Measurements from ENCODE around the gene NTNG1.

Gene NTNG1

GRCh38 chr1:107326824-107327445 is 186.1 kb downstream of the NTNG1 start:
- no peak for DNase-seq (ENCODE audit: low read depth in 2 of 3, low spot score in 1 of 3)

- DNase-seq (ENCODE audit: low read depth in 2 of 3, low spot score in 1 of 3), result no peak
Observed at GRCh38 chr1:107327446-107327845, 186.6 kb downstream of the NTNG1 start.

GRCh38 chr1:107328087-107328486 is 187.2 kb downstream of the NTNG1 start:
- no peak for DNase-seq (ENCODE audit: low read depth in 2 of 3, low spot score in 1 of 3)

- no peak for DNase-seq (ENCODE audit: low read depth in 2 of 3, low spot score in 1 of 3)
Observed at GRCh38 chr1:107339775-107340174, 198.9 kb downstream of the NTNG1 start.

- no peak for DNase-seq (ENCODE audit: low read depth in 2 of 3, low spot score in 1 of 3)
Observed at GRCh38 chr1:107342316-107342715, 201.5 kb downstream of the NTNG1 start.

- no peak for DNase-seq (ENCODE audit: low read depth in 2 of 3, low spot score in 1 of 3)
Observed at GRCh38 chr1:107342768-107343167, 201.9 kb downstream of the NTNG1 start.

- DNase-seq (ENCODE audit: low read depth in 2 of 3, low spot score in 1 of 3), result no peak
Observed at GRCh38 chr1:107343601-107344000, 202.8 kb downstream of the NTNG1 start.

GRCh38 chr1:107344268-107344760 is 203.5 kb downstream of the NTNG1 start:
- no peak for DNase-seq (ENCODE audit: low read depth in 2 of 3, low spot score in 1 of 3)

- no peak for DNase-seq (ENCODE audit: low read depth in 2 of 3, low spot score in 1 of 3)
Observed at GRCh38 chr1:107344836-107345235, 204.0 kb downstream of the NTNG1 start.

GRCh38 chr1:107352850-107353249 is 212.0 kb downstream of the NTNG1 start:
- DNase-seq (ENCODE audit: low read depth in 2 of 3, low spot score in 1 of 3), result no peak

- no peak for DNase-seq (ENCODE audit: low read depth in 2 of 3, low spot score in 1 of 3)
Observed at GRCh38 chr1:107357376-107357775, 216.5 kb downstream of the NTNG1 start.

- DNase-seq (ENCODE audit: low read depth in 2 of 3, low spot score in 1 of 3), result no peak
Observed at GRCh38 chr1:107358619-107359327, 217.9 kb downstream of the NTNG1 start.

GRCh38 chr1:107359472-107360241 is 218.8 kb downstream of the NTNG1 start:
- no peak for DNase-seq (ENCODE audit: low read depth in 2 of 3, low spot score in 1 of 3)

GRCh38 chr1:107362468-107363140 is 221.8 kb downstream of the NTNG1 start:
- no peak for DNase-seq (ENCODE audit: low read depth in 2 of 3, low spot score in 1 of 3)

- no peak for DNase-seq (ENCODE audit: low read depth in 2 of 3, low spot score in 1 of 3)
Observed at GRCh38 chr1:107363154-107363553, 222.3 kb downstream of the NTNG1 start.

- DNase-seq (ENCODE audit: low read depth in 2 of 3, low spot score in 1 of 3), result no peak
Observed at GRCh38 chr1:107365527-107366240, 224.8 kb downstream of the NTNG1 start.

GRCh38 chr1:107378426-107378825 is 237.6 kb downstream of the NTNG1 start:
- no peak for DNase-seq (ENCODE audit: low read depth in 2 of 3, low spot score in 1 of 3)

GRCh38 chr1:107378866-107379265 is 238.0 kb downstream of the NTNG1 start:
- DNase-seq (ENCODE audit: low read depth in 2 of 3, low spot score in 1 of 3), result no peak

GRCh38 chr1:107379826-107380225 is 239.0 kb downstream of the NTNG1 start:
- DNase-seq (ENCODE audit: low read depth in 2 of 3, low spot score in 1 of 3), result no peak

Measured in stimulated activated CD4-positive, alpha-beta T cell treated with anti-CD3 and anti-CD28 coated beads, Interleukin-12 subunit alpha, Interleukin-12 subunit beta, amount 100 ng/mL, for 48 hours (primary cell).